Activated T-cell treated with anti-CD3 and anti-CD28 coated beads for 1 hour (primary cell): ENCODE data around the gene ZBTB25.

ENCODE experiments used
- DNase-seq: peaks from one replicate; pipeline ENCODE4 v3.0.0-alpha.2; 2020; ENCODE audit warnings: low read depth

Gene ZBTB25

DNA sequence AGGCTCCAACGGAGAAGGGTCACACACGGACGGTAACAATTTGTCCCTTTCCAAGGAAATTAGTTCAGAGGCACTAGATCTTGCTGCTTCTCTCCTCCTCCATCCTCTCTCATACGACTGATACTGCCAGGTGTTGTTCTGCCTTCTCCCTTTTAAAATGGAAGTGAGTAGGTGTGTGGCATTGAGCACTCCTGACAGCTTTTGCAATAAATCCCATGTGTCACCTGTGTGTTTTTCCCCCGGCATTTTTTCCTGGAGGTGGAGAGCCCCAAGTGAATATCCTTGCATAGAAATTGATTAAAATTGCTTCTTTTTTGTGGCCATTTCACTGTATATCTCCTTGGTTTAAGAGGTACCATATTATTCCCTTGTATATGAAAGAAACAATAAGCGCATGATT is 64.5 kb downstream of the ZBTB25 start:
- DNase-seq, result no peak

DNA sequence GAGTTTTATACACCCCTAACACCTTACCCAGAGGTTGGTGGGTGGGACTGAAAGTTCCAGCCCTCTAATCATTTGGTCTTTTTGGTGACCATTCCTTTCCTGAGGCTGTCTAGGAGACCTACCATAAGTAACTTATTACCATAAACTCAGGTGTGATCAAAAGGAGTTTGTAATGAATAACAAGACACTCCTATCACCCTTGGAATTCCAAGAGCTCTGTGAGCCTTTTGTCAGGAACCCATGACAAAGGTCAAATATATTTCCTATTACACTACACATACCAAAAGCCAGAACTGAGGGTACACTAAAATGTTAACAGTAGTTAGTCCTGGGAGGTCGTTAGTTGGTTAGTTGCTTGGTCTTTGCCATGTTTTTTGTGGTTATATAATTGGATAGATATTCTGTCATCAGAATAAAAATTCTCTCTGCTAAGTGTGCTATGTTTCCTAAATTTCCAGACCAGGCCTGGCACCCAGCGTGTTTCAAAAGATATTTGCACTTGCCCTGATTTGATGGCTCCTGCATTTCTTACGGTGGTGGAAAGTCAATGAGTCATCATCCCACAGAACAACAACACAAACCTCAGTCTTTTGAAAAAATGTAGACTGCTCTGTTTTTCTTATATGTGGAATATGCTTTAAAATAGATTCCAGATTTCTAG is 65.3 kb downstream of the ZBTB25 start:
- no peak for DNase-seq

DNA sequence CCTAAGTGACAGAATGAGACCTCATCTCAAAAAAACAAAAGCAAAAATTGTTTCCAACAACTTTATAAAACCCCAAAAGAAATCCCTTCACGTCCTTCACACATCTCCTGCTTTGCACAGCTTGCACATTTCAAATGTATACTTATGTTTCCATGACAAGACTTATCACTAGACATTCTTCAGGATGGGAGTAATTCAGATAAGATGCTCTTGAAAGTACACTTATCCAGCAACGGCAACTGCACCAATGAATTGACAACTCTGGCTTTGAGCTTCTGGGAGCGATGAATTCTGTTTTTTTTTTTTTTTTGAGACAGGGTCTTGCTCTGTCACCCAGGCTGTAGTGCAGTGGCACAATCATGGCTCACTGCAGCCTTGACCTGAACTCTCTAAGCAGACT is 69.1 kb downstream of the ZBTB25 start:
- DNase-seq, result no peak

- no peak for DNase-seq
Measured at GRCh38 chr14:64423987-64424386, 79.7 kb downstream of the ZBTB25 start.

- DNase-seq, result no peak
Measured at GRCh38 chr14:64422756-64423155, 80.9 kb downstream of the ZBTB25 start.

DNA sequence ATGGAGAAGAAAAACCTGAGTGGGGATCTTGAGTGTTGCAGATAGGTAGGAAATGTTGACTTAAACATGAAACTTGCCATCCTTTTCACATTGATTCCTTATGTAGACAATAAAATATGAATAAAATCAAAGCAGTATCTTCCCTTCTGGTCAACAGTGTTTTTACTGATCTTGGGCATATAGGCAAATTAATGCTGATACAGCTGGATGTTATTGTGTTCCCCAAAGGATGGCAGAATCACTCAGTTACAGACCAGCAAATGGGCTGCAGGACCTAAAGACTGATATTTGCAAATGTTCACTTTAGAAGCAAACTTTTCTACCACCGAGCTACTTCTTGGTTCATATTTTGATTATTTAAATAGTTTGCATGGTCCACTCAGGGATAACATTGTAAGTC is 81.6 kb downstream of the ZBTB25 start:
- no peak for DNase-seq

- no peak for DNase-seq
Measured at GRCh38 chr14:64421166-64421565, 82.5 kb downstream of the ZBTB25 start.

- DNase-seq, result no peak
Measured at GRCh38 chr14:64419003-64419402, 84.6 kb downstream of the ZBTB25 start.

DNA sequence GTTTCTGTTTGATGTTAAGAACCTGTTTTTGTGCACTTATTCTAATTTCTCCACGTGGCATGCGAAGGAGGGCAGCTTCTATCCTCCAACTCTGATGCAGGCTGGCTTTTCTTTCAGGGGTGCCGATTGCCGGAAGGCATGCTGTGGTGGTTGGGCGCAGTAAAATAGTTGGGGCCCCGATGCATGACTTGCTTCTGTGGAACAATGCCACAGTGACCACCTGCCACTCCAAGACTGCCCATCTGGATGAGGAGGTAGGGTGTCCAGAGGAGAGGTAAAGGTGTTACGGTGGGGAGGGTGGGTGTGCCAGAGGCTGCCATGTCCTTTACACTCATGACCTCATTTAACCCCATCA is 85.9 kb downstream of the ZBTB25 start:
- no peak for DNase-seq

DNA sequence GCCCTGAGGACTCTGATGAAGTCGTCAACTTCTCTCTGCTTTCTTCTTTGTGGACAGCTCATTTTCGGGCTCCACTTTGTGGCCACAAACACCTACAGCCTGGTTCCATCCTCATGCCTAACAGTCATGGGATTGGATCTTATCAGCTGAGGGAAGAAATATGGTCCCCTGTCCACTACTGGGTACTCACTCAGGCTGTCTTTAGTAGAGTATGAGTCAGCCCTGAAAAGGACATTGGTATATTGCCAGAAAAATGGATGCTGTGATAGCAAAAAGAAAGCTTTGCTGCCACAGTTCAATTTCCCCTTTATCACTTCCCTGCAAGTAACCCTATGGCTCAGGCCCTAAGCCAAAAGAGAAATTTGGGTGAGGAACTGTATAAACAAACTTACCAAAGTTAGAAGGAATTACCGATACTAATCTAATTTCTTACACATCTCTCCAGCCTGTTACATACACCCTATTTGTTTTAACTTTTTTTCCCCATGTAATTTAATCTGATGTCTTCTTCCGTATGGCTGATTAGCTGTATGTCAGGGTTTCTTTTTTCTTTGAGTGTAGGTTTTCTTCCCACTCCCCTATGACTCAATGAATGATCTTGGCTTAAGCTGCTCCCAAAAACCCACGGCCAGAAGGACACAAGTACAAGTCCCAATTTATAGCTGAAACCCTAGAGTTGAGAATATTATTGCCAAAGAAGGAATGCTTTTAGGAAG is 86.4 kb downstream of the ZBTB25 start:
- DNase-seq, result no peak

- no peak for DNase-seq
Measured at GRCh38 chr14:64416348-64416932, 87.2 kb downstream of the ZBTB25 start.

DNA sequence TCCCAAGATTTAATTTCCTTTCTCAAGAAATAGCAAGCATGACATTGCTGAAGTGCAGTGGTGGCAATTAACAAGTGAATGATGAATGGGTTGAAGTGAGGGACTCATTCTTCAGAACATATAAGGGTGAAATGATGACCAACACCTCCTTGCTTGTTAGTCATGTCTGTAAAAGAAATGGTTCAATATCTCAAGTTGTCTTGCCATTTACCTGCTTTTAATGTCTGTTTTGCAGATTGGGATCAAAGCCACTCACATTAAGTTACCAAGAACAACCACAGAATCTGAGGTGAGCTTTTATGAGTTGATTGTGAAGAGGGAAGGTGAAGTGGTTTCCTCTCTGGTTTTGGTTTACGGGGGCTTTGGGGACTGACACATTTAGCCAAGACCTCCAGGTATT is 91.4 kb downstream of the ZBTB25 start:
- DNase-seq, result no peak

DNA sequence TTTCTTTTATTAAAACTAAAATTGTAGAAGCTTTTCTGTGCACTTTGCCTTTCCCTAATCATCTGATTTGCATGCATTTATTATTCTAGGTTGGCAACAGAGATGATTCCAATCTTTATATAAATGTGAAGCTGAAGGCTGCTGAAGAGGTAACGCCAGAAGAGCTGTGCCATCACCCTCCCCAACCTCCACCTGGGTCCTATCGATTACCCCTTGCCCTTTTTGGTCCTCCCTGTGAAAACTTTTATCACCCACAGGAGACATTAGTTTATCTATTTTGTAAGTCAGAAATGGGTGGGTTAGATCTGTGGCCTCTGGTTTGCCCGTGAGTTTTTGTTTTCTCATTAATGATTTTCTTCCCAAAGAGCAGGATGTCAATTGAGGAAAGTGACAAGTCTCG is 92.6 kb downstream of the ZBTB25 start:
- no peak for DNase-seq

- no peak for DNase-seq
Measured at GRCh38 chr14:64410084-64410774, 93.4 kb downstream of the ZBTB25 start.

DNA sequence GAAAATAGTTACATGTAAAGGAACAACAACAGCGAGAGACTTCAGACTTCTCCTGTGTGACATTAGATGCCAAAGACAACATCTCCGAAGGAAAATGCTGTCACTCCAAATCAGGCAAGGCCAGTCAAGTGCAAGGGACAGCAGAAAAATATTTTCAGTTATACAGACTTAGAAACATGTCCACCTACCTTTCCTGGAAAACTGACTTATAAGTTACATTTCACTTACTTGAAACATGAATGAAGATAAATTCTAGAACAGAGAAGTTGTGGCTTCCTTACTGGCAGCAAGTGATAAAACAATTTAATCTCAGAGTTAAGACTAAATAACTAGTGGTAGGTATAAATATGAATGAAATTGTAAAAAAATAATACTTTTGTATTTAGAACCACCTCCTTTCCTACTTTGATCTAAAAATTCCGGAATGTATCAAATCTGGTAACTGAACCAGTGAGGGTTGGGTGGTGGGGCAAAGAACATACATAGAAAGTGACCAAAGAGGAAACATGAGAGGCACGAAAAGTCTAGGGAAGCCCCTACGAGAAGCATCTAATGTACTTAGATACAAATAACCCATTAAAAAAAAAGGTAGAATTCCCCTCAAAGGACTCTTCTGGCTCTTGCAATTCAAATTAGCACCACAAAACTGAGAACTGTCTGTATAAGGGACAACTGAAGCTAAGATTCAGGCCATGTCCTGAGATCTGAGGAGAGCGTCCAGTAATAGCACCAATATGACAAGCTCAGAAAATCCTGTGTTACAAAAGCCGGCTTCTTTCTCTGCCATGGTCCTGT is 94.3 kb downstream of the ZBTB25 start:
- no peak for DNase-seq

DNA sequence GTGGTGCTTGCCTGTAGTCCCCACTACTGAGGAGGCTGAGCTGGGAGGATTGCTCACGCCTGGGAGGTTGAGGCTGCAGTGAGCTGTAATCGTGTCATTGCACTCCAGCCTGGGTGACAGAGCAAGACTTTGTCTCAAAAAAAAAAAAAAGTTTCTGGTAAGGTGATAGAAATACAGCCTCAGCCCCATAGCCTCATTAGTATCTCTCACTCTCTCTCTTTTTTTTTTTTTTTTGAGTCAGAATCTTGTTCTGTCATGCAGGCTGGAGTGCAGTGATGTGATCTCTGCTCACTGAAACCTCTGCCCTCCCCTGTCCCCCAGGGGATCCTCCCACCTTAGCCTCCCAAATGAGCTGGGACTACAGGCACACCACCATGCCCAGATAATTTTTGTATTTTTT is 96.3 kb downstream of the ZBTB25 start:
- DNase-seq, result no peak

GRCh38 chr14:64405295-64405694 is 98.3 kb downstream of the ZBTB25 start:
- DNase-seq, result no peak

DNA sequence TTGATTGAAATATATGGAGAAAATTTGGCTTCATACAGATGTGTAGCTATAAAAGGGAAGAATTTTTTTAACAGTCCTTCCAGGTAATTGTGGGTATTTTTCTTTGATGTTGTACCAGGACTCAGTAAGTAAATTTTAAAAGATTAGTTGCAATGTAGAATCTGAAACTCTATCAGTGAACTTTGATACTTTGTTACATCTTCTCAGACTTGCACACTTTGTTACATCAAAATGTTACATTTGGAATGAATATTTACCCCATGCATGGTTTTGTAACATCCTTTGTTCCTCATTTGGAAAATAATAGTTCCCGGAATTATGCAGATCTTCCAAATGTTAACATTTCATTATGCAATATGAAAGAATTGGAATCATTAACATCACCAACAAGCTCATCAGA is 101.7 kb downstream of the ZBTB25 start:
- DNase-seq, result no peak

DNA sequence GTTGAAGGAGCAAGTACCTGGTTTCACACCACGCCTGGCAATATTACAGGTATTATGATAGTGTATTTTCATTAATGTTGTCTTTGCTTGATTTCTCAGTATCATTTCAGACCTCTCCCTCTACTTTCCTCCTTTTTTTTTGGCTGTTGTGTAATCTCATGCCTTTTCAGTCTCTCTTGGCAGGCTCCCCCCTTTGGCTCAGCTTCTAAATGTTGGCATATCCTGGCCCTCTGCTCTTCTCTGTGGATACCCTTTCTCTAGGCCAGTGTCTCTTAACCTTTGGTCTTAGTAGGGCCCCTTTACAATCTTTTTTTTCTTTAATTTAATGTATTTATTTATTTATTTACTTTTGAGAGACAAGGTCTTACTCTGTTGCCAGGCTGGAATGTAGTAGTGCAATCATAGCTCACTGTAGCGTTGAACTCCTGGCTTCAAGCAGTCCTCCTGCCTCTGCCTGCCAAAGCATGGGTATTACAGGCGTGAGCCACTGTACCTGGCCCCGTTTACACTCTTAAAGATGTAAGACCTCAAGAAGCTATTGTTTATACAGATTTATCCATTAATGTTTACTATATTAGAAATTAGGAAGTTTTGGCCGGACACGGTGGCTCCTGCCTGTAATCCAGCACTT is 102.7 kb downstream of the ZBTB25 start:
- no peak for DNase-seq
